ENCODE data around the gene CFC1B.
"Not testable (repeated sequence)": the region's sequence is repeated elsewhere in the genome, so short reads cannot be mapped to it uniquely, and the experiment has no call there.

The CFC1B gene

DNA sequence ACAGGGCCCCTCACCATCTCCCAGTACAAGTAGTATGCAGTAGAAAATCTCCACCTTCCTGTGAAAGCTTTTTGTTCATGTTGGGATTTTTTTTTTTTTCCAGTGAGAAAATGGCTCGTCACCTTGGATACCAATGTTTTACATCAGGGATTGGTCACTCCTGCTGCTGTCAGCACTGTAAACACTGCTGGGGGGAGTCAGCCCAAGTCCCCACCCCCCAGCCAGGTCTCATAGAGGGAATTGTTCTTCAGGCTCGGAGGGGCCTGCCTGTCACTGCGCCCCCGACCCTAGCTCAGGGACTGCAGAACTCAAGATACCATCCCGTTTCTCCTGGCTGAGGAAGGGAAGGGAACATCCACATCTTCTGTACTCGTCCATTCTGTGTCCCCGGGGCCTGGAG, at the start of gene CFC1B:
Gene CFC1B, plus strand, starts transcription at position 231 of the 400 bp plus-strand sequence. CDS start 263 bp downstream, outside the sequence.
- not testable (repeated sequence) for DNase-seq (ENCODE audit: low spot score)

DNA sequence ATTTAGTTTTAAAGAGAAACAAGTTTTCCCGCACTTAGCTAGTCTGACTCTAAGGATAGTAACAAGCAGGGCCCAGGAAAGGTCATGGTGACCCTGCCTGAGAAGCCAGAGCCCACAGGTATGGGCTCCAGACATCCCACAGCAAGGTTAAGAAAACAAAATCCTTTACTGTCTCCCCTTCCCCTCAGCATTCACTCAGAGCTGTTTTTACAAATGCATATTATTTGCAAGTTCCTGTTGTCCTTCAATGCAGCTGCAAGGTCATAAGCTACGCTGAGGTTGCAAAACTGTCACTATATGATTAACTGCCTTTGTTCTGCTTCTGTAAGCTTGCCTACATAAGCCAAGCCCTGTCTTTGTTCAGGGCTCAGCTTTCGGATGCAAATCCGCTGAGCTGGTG, 29.9 kb upstream of the CFC1B start:
- not testable (repeated sequence) for DNase-seq (ENCODE audit: low spot score)

DNA sequence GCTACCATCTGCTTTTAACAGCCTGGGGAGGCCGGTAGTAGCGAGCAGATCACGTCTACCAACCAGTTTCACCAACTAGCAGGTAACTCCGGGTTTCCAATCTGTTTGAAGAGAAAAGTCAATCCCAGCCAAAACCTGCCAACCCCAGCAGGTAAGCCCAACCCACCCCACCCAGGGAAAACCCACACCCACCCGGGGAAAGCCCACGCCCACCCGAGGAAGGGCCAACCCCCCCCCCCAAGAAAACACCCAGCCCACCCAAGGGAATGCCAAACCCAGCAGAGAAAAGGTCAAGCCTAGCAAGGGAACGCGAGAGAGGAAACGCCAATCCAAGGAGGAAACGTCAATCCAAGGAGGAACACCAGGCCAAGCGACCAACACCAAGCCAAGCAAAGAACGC, 11.8 kb upstream of the CFC1B start, which contains the start of gene POTEI:
Gene POTEI, minus strand, starts transcription at position 101 of the 400 bp plus-strand sequence. Its CDS starts 93 bp downstream, at position 8.
- DNase-seq (ENCODE audit: low spot score) = not testable (repeated sequence)

DNA sequence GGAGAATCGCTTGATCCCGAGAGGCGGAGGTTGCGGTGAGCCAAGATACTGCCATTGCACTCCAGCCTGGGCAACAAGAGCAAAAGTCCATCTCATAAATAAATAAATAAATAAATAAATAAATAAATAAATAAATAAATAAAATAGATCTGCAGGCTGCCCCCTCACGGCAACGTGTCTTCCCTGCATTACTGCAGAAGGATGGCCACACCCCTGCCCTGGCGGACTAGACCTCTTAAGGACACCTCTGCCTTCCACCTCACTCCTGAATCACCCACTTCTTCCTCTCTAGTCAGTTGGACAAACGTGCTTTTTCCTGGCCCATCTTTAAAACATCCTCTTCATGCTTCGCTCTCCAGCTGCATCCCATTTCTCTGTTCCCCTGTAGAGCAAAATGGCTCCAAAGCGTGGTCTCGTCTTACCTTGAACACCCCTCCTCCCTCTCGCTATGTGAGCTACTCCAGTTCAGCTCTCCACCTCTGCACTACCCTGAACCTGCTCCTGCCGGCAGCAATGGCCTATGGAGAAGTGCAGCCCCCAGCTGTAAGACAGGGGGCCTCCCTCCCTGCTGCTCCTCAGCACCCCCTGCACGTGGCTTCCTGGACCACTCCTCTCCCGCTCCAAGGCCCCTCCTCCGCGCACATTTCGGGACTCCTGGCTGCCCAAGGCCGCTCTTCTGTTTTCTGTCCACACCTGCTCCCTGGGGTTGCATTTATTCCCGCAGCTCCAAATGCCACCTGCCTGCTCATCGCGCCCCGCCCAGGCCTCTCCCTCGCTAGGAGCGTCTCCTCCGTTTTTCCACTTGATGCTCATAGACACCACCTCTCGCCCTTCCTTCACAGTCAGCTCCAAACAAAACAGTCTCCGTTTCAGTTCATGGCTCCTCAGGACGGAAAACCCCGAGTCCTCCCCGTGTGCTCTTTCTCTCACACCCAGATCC, 9.9 kb upstream of the CFC1B start:
- not testable (repeated sequence) for DNase-seq (ENCODE audit: low spot score)

DNA sequence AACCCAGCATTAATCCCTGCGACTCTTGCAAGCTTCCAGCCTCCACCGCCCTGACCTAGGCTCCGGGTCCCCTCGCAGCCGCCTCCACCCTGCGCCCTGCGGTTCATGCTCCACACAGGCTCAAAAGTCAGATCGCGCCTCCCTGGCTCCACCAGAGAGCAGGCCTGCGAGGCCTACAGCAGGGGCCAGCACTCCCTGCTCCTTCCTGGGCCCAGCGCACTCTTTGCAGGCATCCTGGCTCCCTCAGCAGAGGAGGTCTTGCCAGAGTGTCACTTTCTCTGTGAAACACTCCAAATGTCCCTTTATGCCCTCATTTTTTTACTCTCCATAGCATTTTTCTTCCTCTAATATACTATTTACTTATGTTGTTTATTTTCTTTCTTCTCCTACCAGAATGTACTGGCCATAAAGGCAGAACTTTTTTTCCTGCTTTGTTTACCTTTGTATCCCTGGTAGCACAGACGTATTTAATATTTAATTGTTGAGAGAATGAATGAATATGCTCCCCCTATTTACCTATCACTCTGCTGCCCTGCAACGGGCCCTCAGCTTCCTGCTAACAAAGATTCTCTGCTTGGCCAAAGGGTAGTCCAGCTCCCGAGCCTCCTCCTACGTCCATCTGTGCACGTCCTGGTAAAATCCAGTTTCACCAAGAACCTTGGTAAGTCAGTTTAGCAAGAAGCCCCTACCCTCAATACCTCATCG, 9.1 kb upstream of the CFC1B start:
- not testable (repeated sequence) for DNase-seq (ENCODE audit: low spot score)

DNA sequence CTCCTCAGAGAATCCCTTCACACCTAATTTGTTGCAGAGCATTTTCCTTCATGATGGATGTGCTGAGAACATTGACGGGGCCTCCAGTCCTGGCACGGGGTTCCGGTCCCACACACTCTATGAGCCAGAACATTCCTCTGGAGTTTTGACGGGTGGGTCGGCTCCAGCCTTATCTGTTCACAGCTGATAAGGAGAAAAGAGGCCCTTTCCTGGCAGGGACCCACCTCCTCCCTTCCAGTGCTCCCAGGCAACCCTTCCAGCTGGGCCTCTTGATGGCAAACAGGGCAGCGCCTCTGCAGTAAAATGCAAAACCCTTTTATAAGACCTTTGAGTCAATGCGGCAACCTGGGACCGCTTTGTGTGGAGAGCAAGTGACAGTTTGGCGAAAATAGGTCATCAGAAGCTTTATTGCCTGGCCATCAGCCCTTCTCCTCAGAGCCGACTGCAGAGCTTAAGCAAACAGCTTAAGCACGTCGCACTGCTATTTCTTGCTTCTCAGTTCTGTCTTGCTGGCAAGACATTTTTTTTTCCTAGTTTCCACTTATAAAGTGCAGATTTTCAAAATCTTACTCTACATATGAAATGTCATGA, 2.4 kb upstream of the CFC1B start:
- not testable (repeated sequence) for DNase-seq (ENCODE audit: low spot score)

DNA sequence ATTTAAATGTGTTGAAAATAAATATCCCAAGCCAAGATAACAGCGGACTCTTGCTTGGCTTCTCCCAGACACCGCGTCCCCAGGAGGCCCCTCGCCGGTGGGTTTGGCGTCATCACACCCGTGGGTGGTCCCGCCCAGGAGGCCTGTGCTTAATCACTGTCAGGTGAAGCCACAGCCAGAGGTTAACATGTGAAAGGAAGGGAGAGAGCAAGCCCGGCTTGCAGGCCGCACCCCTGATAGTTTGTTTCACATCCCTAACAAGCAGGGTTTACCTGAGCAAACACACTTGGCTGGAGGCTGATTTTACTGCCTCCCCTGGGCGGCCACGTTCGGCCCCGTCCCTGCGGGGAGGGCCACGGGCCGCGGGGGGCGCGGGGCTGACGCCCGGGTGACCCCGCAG, 1.4 kb downstream of the CFC1B start:
- DNase-seq (ENCODE audit: low spot score) = not testable (repeated sequence)

DNA sequence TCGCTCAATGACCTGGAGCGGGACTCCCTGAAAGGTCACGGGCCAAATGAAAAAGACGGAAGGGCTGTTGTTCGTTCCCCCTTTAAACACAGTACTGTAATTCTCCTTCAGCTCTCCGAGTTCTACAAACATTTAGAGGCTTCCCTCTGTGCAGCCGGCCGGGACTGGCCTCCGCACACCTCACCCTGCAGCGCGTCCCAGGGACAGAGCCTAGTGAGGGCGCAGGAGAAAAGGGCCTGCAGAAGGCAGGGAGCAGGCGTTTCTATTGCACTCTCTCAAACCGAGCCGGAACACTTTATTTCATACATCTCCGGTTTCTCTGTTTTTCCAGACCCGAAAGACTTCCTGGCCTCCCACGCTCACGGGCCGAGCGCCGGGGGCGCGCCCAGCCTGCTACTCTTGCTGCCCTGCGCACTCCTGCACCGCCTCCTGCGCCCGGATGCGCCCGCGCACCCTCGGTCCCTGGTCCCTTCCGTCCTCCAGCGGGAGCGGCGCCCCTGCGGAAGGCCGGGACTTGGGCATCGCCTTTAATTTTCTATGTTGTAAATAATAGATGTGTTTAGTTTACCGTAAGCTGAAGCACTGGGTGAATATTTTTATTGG, 6.4 kb downstream of the CFC1B start:
- DNase-seq (ENCODE audit: low spot score) = not testable (repeated sequence)

DNA sequence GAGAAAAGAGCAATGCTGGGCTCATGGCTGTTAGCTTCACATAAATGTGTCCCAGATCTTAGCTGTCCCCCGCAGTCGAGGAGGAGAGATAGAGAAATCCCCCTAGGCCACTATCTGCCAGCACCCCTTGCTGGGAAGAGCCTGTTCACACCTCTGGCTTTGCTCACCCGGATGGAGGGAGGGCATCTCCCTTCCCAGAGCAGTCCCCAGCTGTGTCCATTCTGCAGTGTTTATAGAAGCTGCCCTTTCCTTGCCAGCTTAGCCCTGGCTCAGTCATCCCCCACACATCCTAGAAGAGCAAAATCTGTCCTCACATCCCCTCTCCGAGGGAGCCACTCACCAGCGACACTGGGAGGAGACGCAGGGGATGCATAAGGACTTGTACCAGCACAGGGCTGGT, 8.5 kb downstream of the CFC1B start:
- not testable (repeated sequence) for DNase-seq (ENCODE audit: low spot score)

DNA sequence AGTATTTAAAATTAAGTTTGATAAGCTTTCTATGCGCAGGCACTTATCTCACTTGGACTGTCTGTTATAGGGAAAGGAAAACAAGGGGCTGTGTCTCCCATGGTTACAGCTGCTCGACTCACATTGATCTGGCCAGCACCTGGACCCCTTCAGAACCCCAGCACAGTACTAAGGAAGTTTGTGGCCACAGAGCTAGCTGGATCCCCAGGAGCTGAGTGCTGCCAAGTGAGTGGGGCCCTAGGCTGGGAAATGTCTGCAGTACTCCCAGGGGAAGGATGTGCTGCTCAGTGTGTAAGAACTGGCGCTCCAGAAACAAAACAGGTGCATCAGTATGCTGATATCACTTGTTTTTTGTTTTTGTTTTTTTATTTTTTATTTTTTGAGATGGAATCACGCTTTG, 9.2 kb downstream of the CFC1B start:
- DNase-seq (ENCODE audit: low spot score) = not testable (repeated sequence)

DNA sequence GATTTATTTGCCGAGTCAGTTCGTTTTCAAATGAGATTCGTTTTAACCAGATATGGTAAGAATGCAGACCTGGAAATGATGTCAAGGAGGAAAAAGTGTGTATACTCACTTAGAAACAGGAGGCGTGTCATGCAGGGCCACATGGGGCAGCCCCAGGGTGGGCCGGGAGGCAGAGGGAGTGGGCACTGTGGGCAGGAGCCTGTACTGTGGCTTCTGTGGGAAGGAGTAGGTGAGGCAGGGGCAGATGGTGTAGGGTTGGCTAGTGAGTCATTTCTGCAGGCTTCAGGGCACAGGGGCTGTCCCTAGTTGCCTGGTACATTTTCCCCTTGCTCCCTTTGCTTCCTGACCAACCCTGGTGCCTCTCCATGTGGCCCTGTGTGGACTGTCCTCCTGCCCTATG, 10.2 kb downstream of the CFC1B start:
- not testable (repeated sequence) for DNase-seq (ENCODE audit: low spot score)

DNA sequence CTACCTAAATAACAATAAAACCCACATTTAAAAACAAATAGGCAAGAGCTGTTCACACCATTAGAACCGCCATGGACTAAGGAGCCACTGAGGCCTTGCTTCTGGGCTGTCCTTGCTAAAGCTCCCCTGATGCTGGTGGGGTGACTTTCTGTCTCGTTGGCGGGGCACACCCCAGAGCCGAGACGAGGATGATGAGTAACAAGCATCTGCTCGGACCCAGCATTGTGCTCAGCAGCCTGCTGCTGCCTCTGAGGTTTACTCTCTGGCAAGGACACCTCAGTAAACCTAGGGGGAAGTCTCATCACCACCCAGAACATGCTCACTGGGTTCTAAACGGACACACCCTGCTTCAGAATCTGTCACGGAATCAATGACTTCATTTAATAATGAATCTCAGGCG, 10.7 kb downstream of the CFC1B start:
- DNase-seq (ENCODE audit: low spot score) = not testable (repeated sequence)

DNA sequence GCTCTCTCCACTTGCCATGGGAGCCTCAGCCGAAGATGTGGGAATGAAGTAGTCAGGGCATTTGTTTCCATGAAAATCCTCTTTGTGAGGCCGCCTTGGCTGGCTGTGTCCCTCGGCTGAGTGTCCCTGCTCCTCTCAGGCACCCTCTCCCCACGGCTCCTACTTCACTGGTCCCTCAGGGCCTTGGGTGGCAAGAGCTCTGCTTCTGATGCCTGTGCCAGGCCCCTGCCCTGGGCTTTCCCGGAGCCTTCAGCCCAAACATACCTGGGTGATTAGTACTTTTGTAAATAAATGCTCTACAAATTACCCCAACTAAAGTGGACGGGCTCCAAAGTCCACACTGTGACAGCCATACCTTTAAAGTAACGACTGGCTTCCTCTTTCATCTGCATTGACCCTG, 15.6 kb downstream of the CFC1B start:
- not testable (repeated sequence) for DNase-seq (ENCODE audit: low spot score)

DNA sequence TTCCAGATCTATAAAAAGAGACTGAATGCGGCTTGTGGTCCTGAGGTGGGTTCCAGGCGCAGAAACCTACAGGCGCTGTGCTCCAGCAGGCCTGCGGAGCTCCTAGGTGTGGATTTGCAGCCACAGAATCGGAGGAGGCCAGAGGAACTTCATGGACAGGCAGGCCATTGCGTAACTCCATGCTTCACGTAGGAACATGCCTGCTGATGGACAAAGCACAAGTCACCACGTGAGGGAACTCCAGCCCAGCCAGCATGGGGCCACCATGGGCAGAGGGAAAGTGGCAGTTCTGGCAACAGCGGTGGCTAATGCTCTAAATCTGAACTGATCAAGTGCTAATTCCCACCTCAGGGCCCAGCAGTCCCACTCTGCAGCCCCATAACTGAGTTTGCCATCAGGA, 17.2 kb downstream of the CFC1B start:
- not testable (repeated sequence) for DNase-seq (ENCODE audit: low spot score)

DNA sequence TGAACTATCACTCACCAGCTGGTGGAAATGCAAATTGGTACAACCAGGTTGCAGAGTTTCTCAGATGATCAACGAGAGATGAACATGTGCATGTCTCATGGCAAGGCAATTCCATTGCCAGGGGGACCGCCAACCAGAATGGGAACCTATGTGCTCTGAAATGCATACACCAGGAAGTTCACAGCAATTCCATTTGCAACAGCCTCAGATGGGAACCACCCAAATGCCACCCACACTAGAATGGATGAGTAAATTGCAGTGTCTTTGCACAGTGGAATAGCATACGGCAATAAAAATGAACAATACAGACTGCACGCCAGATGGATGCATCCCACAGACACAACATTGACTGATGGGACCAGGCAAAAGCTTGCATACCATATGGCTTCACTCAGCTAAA, 21.8 kb downstream of the CFC1B start:
- not testable (repeated sequence) for DNase-seq (ENCODE audit: low spot score)

DNA sequence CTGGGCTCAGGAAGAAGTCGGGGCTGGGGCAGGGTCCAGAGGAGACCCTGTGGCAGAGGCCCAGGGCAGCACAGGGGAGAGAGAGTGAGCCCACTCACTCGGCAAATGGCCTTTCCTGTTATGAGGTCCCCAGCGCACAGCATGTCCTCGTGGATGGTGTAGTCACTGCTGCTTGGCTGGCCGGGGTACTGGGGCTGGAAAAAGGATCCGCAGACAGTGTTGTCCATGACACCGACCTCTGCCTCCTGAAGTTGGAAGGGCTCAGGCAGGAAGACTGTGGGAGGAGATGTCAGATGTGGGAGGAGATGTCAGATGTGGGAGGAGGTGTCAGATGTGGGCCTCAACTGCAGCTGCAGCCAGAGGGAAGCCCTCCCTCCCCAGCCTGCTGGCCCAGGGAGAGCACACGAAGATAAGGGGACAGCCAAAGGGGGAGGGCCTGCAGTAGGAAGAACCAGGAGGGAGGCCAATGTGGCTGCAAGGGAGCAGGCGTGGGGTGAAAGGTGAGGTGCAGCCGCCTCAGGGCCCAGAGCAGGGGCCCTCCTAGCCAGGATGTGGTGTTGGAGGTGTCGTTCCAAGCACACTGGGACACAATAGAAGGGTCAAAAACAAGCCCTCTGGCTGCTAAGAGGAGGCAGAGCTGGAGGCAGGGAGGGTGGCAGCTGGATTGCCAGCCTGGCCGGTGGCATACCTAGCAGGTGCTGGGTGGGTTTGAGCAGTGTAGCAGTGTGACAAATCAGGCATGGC, 22.9 kb downstream of the CFC1B start:
- DNase-seq (ENCODE audit: low spot score) = not testable (repeated sequence)

DNA sequence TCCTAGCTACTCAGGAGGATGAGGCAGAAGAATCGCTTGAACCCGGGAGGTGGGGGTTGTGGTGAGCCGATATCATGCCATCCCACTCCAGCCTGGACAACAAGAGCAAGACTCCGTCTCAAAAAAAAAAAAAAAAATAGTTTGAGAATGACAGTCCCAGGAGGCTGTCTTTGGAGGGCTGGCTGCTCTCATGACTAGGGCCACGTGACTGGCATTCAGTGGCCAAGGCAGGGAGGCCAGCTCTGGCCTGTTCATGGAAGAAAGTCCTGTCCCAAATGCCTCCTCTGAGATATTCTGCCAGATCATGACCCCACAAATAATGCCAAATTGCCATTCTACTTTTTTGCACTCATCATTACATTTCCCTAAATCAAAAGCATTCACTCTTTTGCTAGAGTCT, 24.0 kb downstream of the CFC1B start:
- not testable (repeated sequence) for DNase-seq (ENCODE audit: low spot score)

DNA sequence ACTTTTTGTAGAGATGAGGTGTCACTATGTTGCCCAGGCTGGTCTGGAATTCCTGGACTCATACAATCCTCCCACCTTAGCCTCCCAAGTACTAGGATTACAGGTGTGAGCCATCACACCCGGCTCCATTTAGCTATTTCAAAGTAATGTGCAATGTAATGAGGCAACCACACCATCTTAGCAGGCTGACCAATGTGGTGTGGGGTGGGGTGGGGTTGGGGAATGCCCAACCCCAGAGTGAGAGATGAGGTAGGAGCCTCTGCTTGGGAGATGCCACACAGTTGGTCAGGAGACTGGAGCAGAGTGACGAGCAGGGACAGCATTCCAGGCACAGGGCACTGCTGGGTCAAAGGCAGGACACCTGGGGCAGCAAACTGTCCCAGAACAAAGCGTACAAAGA, 27.4 kb downstream of the CFC1B start:
- not testable (repeated sequence) for DNase-seq (ENCODE audit: low spot score)

DNA sequence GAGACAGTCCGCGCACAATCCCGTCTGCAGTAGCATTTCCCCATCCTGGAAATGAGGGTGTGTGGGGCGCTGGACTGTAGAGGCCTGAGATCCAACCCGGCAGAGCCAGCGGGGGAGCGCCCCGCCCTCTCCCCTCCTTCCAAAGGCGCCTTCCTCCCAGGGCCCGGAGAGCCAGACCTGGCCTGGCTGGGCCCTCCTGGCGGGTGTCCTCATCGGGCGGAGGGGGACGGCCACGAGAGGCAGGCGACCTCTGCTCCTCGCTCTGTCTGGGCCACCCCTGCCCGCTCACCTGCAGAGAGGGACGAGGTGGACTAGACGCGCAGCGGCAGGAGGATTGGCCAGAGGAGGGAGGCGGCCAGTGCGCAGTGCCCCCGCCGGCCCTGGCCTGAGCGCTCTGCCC, 28.5 kb downstream of the CFC1B start:
- DNase-seq (ENCODE audit: low spot score) = not testable (repeated sequence)

DNA sequence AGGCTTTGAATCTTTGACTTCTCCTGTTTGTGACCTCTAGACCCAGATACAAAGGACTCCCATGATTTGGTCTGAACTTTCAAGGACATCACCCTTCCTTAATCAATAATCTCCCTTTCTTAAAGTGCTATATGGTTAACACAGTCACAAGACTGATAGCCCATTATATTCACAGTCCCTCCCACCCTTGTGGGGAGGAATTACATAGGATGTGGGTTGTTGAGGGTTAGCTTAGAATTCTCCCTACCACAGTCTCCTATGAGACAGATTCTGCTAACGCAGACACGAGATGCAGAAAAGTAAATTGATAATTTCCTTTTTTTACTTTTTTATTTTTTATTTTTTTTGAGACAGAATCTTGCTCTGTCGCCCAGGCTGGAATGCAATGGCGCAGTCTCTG, 33.2 kb downstream of the CFC1B start:
- DNase-seq (ENCODE audit: low spot score) = not testable (repeated sequence)

DNA sequence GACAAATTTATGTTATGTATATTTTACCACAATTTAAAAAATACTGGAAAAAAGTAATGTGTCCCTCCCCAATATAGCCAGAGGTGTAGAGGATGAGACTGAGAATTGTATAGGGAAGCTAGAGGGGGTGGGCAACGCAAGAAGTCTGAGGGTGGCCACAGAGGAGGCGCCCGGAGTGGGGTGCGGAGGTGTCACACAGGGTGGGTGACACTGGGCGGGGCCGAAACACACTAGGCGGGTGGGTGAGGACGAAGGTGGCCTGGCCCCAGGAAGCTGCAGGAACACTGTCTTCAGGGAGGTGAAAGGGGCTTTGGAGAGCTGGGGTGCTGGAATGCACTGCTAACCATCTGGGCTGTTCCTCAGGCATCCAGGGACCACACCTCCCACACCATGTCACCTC, 35.4 kb downstream of the CFC1B start:
- not testable (repeated sequence) for DNase-seq (ENCODE audit: low spot score)
